Fibroblast of the aortic adventitia (primary cell): Measurements from ENCODE around the gene SENP3. TPM values are rescaled to one million over a fixed set of nuclear protein-coding genes. Genes with fewer than 3 reads are reported as not detected.

Source experiments
- DNase-seq: peaks from one replicate; pipeline ENCODE4 v3.0.0-alpha.2; 2010; ENCODE audit warnings: low read depth
- H3K4me3 ChIP-seq: 2 replicates; pipeline ENCODE4 v1.5.1; 2011; ENCODE audit warnings: low read depth, mild to moderate bottlenecking, control low read depth, low read length, moderate library complexity
- CTCF ChIP-seq: IDR thresholded peaks from 2 replicates; pipeline ENCODE4 v1.5.1; 2011; ENCODE audit warnings: mild to moderate bottlenecking, low read length, control low read depth, inconsistent platforms; ENCODE audit not compliant: insufficient read depth
- total RNA-seq: library from RNA; depleted of rRNA; stranded (reverse); fragments of >200 nt; gene quantifications from 2 replicates; pipeline ENCODE4 v1.2.3, GENCODE V29; 2012; ENCODE audit warnings: low replicate concordance

The SENP3 gene
- total RNA-seq, 1 donor, result 60.4 TPM

GRCh38 chr17:7548585-7549400 is 12.9 kb upstream of the SENP3 start, which contains the start of gene TNFSF12:
Gene TNFSF12 (plus strand): TSS chr17:7549058. CDS start chr17:7549154, 96 bp downstream.
- TF ChIP-seq CTCF, result peak; percentile 29
- H3K4me3 ChIP-seq, result peak within 1 kb of the TSS; percentile 71
- peak; percentile 16 for DNase-seq

- TF ChIP-seq CTCF, result no peak
- DNase-seq, result no peak
- peak overlapping the region; percentile 71 for H3K4me3 ChIP-seq
Measured at GRCh38 chr17:7549401-7550055, 12.2 kb upstream of the SENP3 start.

GRCh38 chr17:7550344-7550743 is 11.4 kb upstream of the SENP3 start:
- H3K4me3 ChIP-seq, result no peak overlapping the region
- TF ChIP-seq CTCF, result no peak
- no peak for DNase-seq

- no peak for DNase-seq
- TF ChIP-seq CTCF, result no peak
- no peak overlapping the region for H3K4me3 ChIP-seq
Measured at GRCh38 chr17:7551396-7551795, 10.3 kb upstream of the SENP3 start.

GRCh38 chr17:7552621-7553051 is 9.1 kb upstream of the SENP3 start:
- H3K4me3 ChIP-seq, result no peak overlapping the region
- no peak for DNase-seq
- TF ChIP-seq CTCF, result no peak

- no peak for TF ChIP-seq CTCF
- DNase-seq, result no peak
- H3K4me3 ChIP-seq, result no peak overlapping the region
Measured at GRCh38 chr17:7553356-7553755, 8.4 kb upstream of the SENP3 start.
